OCI-LY3 (cell line): ENCODE results near the gene HECW1.
A peak's percentile ranks its signal among the peaks of the same experiment; 100 is the strongest.

Source experiments
- H2AFZ ChIP-seq: fragments of 200-600, 300-600 bp; shearing (Covaris generic); 2 replicates; pipeline ENCODE4 v1.6.0; 2014; ENCODE audit warnings: antibody characterized with exemption, low read depth, low read length
- H3K27ac ChIP-seq: fragments of 200-600, 300-600 bp; sonication (generic); 2 replicates; pipeline ENCODE4 v1.5.1; 2014; ENCODE audit warnings: mild to moderate bottlenecking, low read length, moderate library complexity, mixed read lengths
- H3K27me3 ChIP-seq: fragments of 200-600, 300-600 bp; sonication (generic); 2 replicates; pipeline ENCODE4 v1.6.1; 2014; ENCODE audit warnings: low read depth, low read length, mixed read lengths
- H3K36me3 ChIP-seq: fragments of 200-600, 300-600 bp; sonication (generic); replicated peaks from 2 replicates; pipeline ENCODE3; 2014; ENCODE audit warnings: low read depth, low read length, mixed read lengths
- H3K4me1 ChIP-seq: fragments of 300-600, 200-600 bp; sonication (generic); 2 replicates; pipeline ENCODE4 v1.6.1; 2014; ENCODE audit warnings: low read length, mixed read lengths
- H3K4me2 ChIP-seq: fragments of 200-600, 300-600 bp; sonication (generic); 2 replicates; pipeline ENCODE4 v1.6.1; 2014; ENCODE audit warnings: low read length, mixed read lengths
- H3K4me3 ChIP-seq: fragments of 300-600, 200-600 bp; sonication (generic); 2 replicates; pipeline ENCODE4 v1.5.1; 2014; ENCODE audit warnings: antibody characterized with exemption, mild to moderate bottlenecking, low read length, moderate library complexity
- H3K79me2 ChIP-seq: fragments of 300-600, 200-600 bp; shearing (Covaris generic); 2 replicates; pipeline ENCODE4 v1.6.1; 2014; ENCODE audit warnings: mild to moderate bottlenecking, low read length, mixed read lengths
- H3K9ac ChIP-seq: fragments of 300-600, 200-600 bp; shearing (Covaris generic); 2 replicates; pipeline ENCODE4 v1.6.0; 2014; ENCODE audit warnings: mild to moderate bottlenecking, low read length, moderate library complexity
- H3K9me3 ChIP-seq: fragments of 200-600, 300-600 bp; shearing (Covaris generic); 2 replicates; pipeline ENCODE4 v1.6.1; 2014; ENCODE audit warnings: low read length, mixed read lengths; ENCODE audit not compliant: insufficient read depth
- H4K20me1 ChIP-seq: fragments of 200-600, 300-600 bp; sonication (generic); 2 replicates; pipeline ENCODE4 v1.6.1; 2016; ENCODE audit warnings: low read length, mixed read lengths; ENCODE audit not compliant: insufficient read depth
- CTCF ChIP-seq: fragments of 200-600, 300-600 bp; sonication (generic); IDR thresholded peaks from 2 replicates; pipeline ENCODE4 v1.5.1; 2014; ENCODE audit warnings: antibody characterized with exemption, low read length, low read depth
- EZH2phosphoT487 ChIP-seq: fragments of 200-600 bp; shearing (Covaris generic); IDR thresholded peaks from 2 replicates; pipeline ENCODE4 v1.6.1; 2018; ENCODE audit warnings: antibody characterized with exemption, mixed run types, low read depth

The HECW1 gene

GRCh38 chr7:43111630-43112458 lies 603 bp upstream of the HECW1 start:
- Histone ChIP-seq H4K20me1 (no peaks in the 10 kb centered on the region), H3K36me3 (no peaks in the 10 kb centered on the region), H3K79me2 (no peaks in the 10 kb centered on the region), H3K4me2 (peak overlapping the region; percentile 96), H3K4me3 (peak overlapping the region; percentile 86), H3K27me3 (peaks cover 3% of the 10 kb centered on the region; the same call in 1 of the 2 replicates), H3K9ac (no peak overlapping the region), H3K9me3 (no peaks in the 10 kb centered on the region), H3K4me1 (peaks cover 14% of the 10 kb centered on the region), H2AFZ (no peak overlapping the region), H3K27ac (no peak overlapping the region)
- no peak for TF ChIP-seq EZH2phosphoT487
- no peak for TF ChIP-seq CTCF

- Histone ChIP-seq H3K9ac (peak overlapping the region; percentile 63), H2AFZ (peak overlapping the region; percentile 57; the same call in 1 of the 2 replicates), H3K4me3 (peak overlapping the region; percentile 86), H3K4me2 (peak overlapping the region; percentile 96), H3K79me2 (no peaks in the 10 kb centered on the region), H4K20me1 (no peaks in the 10 kb centered on the region), H3K9me3 (no peaks in the 10 kb centered on the region), H3K36me3 (no peaks in the 10 kb centered on the region), H3K27ac (no peak overlapping the region), H3K4me1 (peaks cover 19% of the 10 kb centered on the region), H3K27me3 (peaks cover 3% of the 10 kb centered on the region; the same call in 1 of the 2 replicates)
- TF ChIP-seq CTCF (no peak), EZH2phosphoT487 (no peak)
These were observed 634 bp downstream of the HECW1 start for GRCh38 chr7:43112941-43113621.

- peak overlapping the region; percentile 56; the same call in 1 of the 2 replicates for H2AFZ ChIP-seq
- no peaks in the 10 kb centered on the region for H3K36me3 ChIP-seq
- H3K79me2 ChIP-seq: no peaks in the 10 kb centered on the region
- peaks cover 12% of the 10 kb centered on the region; the same call in 1 of the 2 replicates for H3K4me1 ChIP-seq
- H3K27me3 ChIP-seq: peaks cover 3% of the 10 kb centered on the region; the same call in 1 of the 2 replicates
- peak overlapping the region; percentile 96 for H3K4me2 ChIP-seq
- H3K27ac ChIP-seq: no peak overlapping the region
- H3K9ac ChIP-seq: peak overlapping the region; percentile 63; the same call in 1 of the 2 replicates
- TF ChIP-seq EZH2phosphoT487 (no peak), CTCF (no peak)
- no peaks in the 10 kb centered on the region for H4K20me1 ChIP-seq
- H3K9me3 ChIP-seq: no peaks in the 10 kb centered on the region
- H3K4me3 ChIP-seq: peak overlapping the region; percentile 86
These were observed 1.4 kb downstream of the HECW1 start for GRCh38 chr7:43113622-43114457.
